ENCODE data around the gene LRMDA.

DNA sequence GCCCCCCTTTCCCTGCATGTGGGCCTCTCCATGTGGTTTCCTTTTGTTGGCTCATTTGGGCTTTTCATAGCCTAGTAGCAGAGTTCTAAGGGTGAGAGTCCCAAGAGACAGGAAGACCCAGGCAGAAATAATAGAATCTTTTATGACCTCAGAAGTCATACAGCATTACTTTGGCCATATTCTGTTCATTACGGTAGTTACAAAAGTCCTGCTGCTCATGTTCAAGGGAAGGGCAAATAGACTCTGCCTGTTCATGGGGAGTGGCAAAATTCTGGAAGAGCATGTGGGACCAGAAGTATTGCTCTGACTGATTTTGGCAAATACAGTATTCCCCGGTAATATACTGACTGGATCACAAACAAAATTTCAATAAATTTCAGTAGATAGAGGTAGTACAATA, 910.3 kb downstream of the LRMDA start:
- no peak for TF ChIP-seq POLR2AphosphoS5 (IDR thresholded peaks at IDR 0.05; ENCODE audit: low read depth, low read length)
- TF ChIP-seq, protein P1, sequence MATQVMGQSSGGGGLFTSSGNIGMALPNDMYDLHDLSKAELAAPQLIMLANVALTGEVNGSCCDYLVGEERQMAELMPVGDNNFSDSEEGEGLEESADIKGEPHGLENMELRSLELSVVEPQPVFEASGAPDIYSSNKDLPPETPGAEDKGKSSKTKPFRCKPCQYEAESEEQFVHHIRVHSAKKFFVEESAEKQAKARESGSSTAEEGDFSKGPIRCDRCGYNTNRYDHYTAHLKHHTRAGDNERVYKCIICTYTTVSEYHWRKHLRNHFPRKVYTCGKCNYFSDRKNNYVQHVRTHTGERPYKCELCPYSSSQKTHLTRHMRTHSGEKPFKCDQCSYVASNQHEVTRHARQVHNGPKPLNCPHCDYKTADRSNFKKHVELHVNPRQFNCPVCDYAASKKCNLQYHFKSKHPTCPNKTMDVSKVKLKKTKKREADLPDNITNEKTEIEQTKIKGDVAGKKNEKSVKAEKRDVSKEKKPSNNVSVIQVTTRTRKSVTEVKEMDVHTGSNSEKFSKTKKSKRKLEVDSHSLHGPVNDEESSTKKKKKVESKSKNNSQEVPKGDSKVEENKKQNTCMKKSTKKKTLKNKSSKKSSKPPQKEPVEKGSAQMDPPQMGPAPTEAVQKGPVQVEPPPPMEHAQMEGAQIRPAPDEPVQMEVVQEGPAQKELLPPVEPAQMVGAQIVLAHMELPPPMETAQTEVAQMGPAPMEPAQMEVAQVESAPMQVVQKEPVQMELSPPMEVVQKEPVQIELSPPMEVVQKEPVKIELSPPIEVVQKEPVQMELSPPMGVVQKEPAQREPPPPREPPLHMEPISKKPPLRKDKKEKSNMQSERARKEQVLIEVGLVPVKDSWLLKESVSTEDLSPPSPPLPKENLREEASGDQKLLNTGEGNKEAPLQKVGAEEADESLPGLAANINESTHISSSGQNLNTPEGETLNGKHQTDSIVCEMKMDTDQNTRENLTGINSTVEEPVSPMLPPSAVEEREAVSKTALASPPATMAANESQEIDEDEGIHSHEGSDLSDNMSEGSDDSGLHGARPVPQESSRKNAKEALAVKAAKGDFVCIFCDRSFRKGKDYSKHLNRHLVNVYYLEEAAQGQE (IDR thresholded peaks at IDR 0.05; ENCODE audit: low read depth) = no peak
- TF ChIP-seq, protein P2, sequence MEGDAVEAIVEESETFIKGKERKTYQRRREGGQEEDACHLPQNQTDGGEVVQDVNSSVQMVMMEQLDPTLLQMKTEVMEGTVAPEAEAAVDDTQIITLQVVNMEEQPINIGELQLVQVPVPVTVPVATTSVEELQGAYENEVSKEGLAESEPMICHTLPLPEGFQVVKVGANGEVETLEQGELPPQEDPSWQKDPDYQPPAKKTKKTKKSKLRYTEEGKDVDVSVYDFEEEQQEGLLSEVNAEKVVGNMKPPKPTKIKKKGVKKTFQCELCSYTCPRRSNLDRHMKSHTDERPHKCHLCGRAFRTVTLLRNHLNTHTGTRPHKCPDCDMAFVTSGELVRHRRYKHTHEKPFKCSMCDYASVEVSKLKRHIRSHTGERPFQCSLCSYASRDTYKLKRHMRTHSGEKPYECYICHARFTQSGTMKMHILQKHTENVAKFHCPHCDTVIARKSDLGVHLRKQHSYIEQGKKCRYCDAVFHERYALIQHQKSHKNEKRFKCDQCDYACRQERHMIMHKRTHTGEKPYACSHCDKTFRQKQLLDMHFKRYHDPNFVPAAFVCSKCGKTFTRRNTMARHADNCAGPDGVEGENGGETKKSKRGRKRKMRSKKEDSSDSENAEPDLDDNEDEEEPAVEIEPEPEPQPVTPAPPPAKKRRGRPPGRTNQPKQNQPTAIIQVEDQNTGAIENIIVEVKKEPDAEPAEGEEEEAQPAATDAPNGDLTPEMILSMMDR (IDR thresholded peaks at IDR 0.05 in 2 of 3, conservative IDR thresholded peaks at IDR 0.05 in 1 of 3; ENCODE audit: borderline replicate concordance in 1 of 3, insufficient read depth in 1 of 3, low read depth in 2 of 3, low read length in 2 of 3) = no peak
- TF ChIP-seq, protein P3, sequence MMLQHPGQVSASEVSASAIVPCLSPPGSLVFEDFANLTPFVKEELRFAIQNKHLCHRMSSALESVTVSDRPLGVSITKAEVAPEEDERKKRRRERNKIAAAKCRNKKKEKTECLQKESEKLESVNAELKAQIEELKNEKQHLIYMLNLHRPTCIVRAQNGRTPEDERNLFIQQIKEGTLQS (IDR thresholded peaks at IDR 0.05) = no peak
- TF ChIP-seq RAD21 (IDR thresholded peaks at IDR 0.05; ENCODE audit: low read depth) = no peak
- TF ChIP-seq, protein P4, sequence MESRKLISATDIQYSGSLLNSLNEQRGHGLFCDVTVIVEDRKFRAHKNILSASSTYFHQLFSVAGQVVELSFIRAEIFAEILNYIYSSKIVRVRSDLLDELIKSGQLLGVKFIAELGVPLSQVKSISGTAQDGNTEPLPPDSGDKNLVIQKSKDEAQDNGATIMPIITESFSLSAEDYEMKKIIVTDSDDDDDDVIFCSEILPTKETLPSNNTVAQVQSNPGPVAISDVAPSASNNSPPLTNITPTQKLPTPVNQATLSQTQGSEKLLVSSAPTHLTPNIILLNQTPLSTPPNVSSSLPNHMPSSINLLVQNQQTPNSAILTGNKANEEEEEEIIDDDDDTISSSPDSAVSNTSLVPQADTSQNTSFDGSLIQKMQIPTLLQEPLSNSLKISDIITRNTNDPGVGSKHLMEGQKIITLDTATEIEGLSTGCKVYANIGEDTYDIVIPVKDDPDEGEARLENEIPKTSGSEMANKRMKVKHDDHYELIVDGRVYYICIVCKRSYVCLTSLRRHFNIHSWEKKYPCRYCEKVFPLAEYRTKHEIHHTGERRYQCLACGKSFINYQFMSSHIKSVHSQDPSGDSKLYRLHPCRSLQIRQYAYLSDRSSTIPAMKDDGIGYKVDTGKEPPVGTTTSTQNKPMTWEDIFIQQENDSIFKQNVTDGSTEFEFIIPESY (IDR thresholded peaks at IDR 0.05; ENCODE audit: extremely low read depth, insufficient replicate concordance, low read length) = no peak
- TF ChIP-seq ZFX (IDR thresholded peaks at IDR 0.05) = no peak
- no peak for TF ChIP-seq EZH2phosphoT487 (IDR thresholded peaks at IDR 0.05; ENCODE audit: borderline replicate concordance)

Data from HCT116 (cell line).